Breast epithelium (tissue), 3 donors: ENCODE measurements around the gene IKZF2.

Experiments used
- CTCF ChIP-seq, 3 donors: fragments of 450-650 bp; IDR thresholded peaks; one replicate each; pipeline ENCODE4 v1.5.1; 2016 to 2017; ENCODE audit warnings: antibody characterized with exemption in 3 of 3, mild to moderate bottlenecking in 3 of 3, moderate library complexity in 3 of 3
- POLR2A ChIP-seq: fragments of 450-650 bp; IDR thresholded peaks from one replicate; pipeline ENCODE4 v1.6.1; 2016; ENCODE audit warnings: antibody characterized with exemption, mild to moderate bottlenecking, moderate library complexity
- POLR2AphosphoS5 ChIP-seq, 3 donors: sonication (generic); formaldehyde crosslinking; IDR thresholded peaks; one replicate each; pipeline ENCODE4 v1.6.1; 2017; ENCODE audit warnings: antibody characterized with exemption in 3 of 3

- TF ChIP-seq CTCF (IDR thresholded peaks at IDR 0.05) (no peak), POLR2A (no peak), POLR2AphosphoS5 (IDR thresholded peaks at IDR 0.05) (no peak)
Measured at GRCh38 chr2:213001297-213001910, 150.0 kb downstream of the IKZF2 start.
